Epithelial cell of alveolus of lung (primary cell): ENCODE data around the gene VIL1. TPM values are rescaled to one million over a fixed set of nuclear protein-coding genes. Genes with fewer than 3 reads are reported as not detected.

Experiments used
- total RNA-seq: library from RNA; depleted of rRNA; stranded (reverse); fragments of >200 nt; gene quantifications from 2 replicates; pipeline ENCODE4 v1.2.1, GENCODE V29; 2015

The VIL1 gene
- not detected in 2 replicates for total RNA-seq

GRCh38 chr2:218418717-218419458, at the start of gene VIL1:
Gene VIL1 (plus strand): TSS chr2:218419123. CDS start chr2:218423779, 4,656 bp downstream.

GRCh38 chr2:218381916-218382366, 37.0 kb upstream of the VIL1 start, which contains the start of gene SLC11A1:
Gene SLC11A1 (plus strand): TSS chr2:218382273. CDS start chr2:218382369, 96 bp downstream.

GRCh38 chr2:218399391-218400166, 19.3 kb upstream of the VIL1 start, which contains the start of gene CTDSP1:
Gene CTDSP1 (plus strand): TSS chr2:218399868. CDS start chr2:218400091, 223 bp downstream.

Other genes starting within 250 kb of the VIL1 start
- 134 and 508 TPM in 2 replicates for gene ARPC2, start 201.9 kb upstream of the VIL1 start, total RNA-seq
- gene GPBAR1, start 158.1 kb upstream of the VIL1 start, total RNA-seq = 0.26 and 0.88 TPM in 2 replicates
- 76.4 and 116 TPM in 2 replicates for gene AAMP, start 149.0 kb upstream of the VIL1 start, total RNA-seq
- 47.8 and 51.8 TPM in 2 replicates for gene PNKD, start 148.6 kb upstream of the VIL1 start, total RNA-seq
- 102 and 130 TPM in 2 replicates for gene TMBIM1, start 126.6 kb upstream of the VIL1 start, total RNA-seq
- not detected in 2 replicates for gene CATIP, start 62.3 kb upstream of the VIL1 start, total RNA-seq
- 0.13 TPM in 1 of 2 replicates, not detected in the other for gene SLC11A1, start 36.9 kb upstream of the VIL1 start, total RNA-seq
- gene CTDSP1, start 19.3 kb upstream of the VIL1 start, total RNA-seq = 56.8 and 77.9 TPM in 2 replicates
- gene USP37, start 149.2 kb downstream of the VIL1 start, total RNA-seq = 5.5 and 6.6 TPM in 2 replicates
- 39.6 and 68.0 TPM in 2 replicates for gene CNOT9, start 149.7 kb downstream of the VIL1 start, total RNA-seq
- 0.13 and 9.3 TPM in 2 replicates for gene PLCD4, start 188.8 kb downstream of the VIL1 start, total RNA-seq
- gene ZNF142, start 240.5 kb downstream of the VIL1 start, total RNA-seq = 11.2 and 16.9 TPM in 2 replicates
- gene BCS1L, start 240.6 kb downstream of the VIL1 start, total RNA-seq = 30.1 and 45.3 TPM in 2 replicates